Measurements from ENCODE around the gene GGT7. TPM values are rescaled to one million over a fixed set of nuclear protein-coding genes. Genes with fewer than 3 reads are reported as not detected.
"Not testable (repeated sequence)": the region's sequence is repeated elsewhere in the genome, so short reads cannot be mapped to it uniquely, and the experiment has no call there.

Gene GGT7, protein sequence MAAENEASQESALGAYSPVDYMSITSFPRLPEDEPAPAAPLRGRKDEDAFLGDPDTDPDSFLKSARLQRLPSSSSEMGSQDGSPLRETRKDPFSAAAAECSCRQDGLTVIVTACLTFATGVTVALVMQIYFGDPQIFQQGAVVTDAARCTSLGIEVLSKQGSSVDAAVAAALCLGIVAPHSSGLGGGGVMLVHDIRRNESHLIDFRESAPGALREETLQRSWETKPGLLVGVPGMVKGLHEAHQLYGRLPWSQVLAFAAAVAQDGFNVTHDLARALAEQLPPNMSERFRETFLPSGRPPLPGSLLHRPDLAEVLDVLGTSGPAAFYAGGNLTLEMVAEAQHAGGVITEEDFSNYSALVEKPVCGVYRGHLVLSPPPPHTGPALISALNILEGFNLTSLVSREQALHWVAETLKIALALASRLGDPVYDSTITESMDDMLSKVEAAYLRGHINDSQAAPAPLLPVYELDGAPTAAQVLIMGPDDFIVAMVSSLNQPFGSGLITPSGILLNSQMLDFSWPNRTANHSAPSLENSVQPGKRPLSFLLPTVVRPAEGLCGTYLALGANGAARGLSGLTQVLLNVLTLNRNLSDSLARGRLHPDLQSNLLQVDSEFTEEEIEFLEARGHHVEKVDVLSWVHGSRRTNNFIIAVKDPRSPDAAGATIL
- total RNA-seq, result 12.8 and 14.8 TPM in 2 replicates

DNA sequence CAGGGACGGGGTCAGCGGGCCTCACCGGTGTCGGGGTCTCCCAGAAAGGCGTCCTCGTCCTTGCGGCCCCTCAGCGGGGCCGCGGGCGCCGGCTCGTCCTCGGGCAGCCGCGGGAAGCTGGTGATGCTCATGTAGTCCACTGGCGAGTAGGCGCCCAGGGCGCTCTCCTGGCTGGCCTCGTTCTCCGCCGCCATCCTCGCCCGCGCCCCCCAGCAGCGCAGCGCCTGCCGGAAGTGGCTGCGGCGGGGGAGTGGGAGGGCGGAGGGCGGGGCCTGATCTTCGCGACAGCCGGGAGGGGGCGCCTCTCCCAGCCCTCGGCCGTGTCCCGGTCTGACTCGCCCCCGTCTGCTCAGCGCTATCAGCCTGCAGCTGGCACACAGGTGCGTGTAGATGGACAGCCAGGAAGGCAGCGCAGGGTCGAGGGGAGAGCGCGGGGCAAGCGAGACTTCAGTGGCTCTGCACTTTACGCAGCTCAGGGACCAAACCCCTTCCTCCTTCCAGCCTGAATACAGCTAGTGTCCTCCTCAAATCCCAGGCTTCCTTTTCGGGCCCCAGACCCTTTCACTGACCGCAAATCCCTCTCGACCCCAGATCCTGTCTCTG, at the start of gene GGT7:
GGT7 (minus strand) TSS at position 235 of the 603 bp plus-strand sequence; CDS start at position 194, 41 bp downstream.
- no peaks in the 10 kb centered on the region for H3K9me3 Mint-ChIP-seq
- H3K36me3 Mint-ChIP-seq (ENCODE audit: low read depth), result peaks cover 4% of the 10 kb centered on the region
- peak within 1 kb of the TSS; percentile 81 for H3K27ac Mint-ChIP-seq
- peak within 1 kb of the TSS; percentile 94 for H3K4me3 Mint-ChIP-seq
- peaks cover 59% of the 10 kb centered on the region for H3K4me1 Mint-ChIP-seq
- intact Hi-C loops (cut with micrococcal nuclease), result loop anchor here (1.0 to 5.0 kb wide), 4 partner anchors 47 to 405 kb away; partner anchors contain the start of genes MMP24OS, NCOA6 and TRPC4AP
- H3K27me3 Mint-ChIP-seq, result no peaks in the 10 kb centered on the region
- peak; percentile 96 for DNase-seq

DNA sequence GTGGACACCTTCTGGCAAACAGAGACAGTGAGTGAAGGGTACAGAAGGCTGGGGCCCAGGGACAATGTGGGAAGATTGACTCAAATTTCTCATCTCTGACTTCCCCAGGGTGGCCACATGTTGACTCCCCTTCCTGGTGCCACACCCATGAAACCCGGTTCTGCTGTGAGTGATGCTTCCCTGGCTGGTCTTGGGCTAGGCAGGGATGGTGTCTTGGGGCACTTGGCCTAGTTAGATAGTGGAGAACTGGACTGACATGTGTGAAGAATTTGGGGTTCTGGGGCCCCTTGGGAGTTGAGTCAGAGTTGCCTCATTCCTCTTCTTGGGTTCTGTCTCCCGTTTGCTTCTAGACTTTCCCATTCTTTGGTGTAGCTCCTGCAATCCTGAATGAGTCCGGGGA, 48.8 kb upstream of the GGT7 start:
- Mint-ChIP-seq H3K36me3 (ENCODE audit: low read depth) (peaks cover 58% of the 10 kb centered on the region), H3K9me3 (peaks cover 4% of the 10 kb centered on the region), H3K27me3 (no peaks in the 10 kb centered on the region), H3K4me3 (no peak overlapping the region), H3K4me1 (peaks cover 47% of the 10 kb centered on the region), H3K27ac (no peak overlapping the region)
- DNase-seq, result no peak
- intact Hi-C loops (cut with micrococcal nuclease), result no loop called here

DNA sequence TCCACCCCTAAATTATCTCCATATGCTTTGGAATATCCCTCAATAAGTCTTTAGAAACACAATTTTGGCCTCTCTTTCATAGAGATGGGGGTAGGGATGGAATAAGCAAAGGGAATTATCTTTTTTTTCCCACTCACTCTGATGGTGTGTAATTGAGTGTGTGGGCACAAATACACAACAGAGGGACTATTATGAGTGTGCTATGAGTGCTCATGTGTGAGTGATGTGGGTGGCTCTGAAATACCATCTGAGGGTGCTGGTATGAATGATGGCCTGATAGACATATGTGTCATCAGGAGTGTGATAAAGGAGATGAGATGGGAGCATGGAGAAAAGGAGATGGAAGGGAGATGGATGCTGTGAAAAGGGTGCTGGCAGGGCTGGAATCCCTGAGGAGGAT, 47.4 kb upstream of the GGT7 start:
- H3K27me3 Mint-ChIP-seq, result no peaks in the 10 kb centered on the region
- no peak for DNase-seq
- H3K4me1 Mint-ChIP-seq, result peaks cover 49% of the 10 kb centered on the region
- H3K36me3 Mint-ChIP-seq (ENCODE audit: low read depth), result peaks cover 58% of the 10 kb centered on the region
- peaks cover 4% of the 10 kb centered on the region for H3K9me3 Mint-ChIP-seq
- H3K27ac Mint-ChIP-seq, result peak overlapping the region; percentile 6
- intact Hi-C loops (cut with micrococcal nuclease), result no loop called here
- no peak overlapping the region for H3K4me3 Mint-ChIP-seq

DNA sequence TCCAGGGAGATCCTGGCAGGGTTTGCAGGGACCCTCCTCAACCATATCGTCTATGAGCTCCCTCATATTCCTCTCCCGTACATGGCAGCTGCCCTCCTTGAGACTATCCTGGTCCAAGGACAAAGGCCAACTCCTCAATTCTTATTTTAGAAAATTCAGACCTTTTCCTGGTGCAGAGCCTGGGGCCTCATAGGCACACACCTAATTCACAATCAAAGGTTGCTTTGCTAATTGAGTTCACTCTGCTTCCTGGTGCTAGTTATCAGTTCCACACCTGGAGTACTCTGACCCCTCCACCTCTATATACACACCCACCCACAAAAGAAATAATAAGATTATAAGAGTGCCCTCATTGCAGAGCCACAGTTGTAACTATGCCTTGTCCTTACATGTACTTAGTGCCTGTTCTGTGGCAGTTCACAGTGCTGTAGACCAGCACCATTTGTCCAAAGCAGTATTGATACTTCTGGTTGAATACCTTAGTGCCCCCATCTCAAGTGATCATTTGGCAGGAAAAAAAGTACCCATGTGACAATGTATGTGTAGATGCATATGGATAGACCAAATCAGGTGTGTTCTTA, 44.2 kb upstream of the GGT7 start:
- intact Hi-C loops (cut with micrococcal nuclease), result no loop called here
- Mint-ChIP-seq H3K9me3 (peaks cover 8% of the 10 kb centered on the region), H3K4me1 (peaks cover 53% of the 10 kb centered on the region), H3K27me3 (no peaks in the 10 kb centered on the region), H3K4me3 (no peak overlapping the region), H3K27ac (peak overlapping the region; percentile 15), H3K36me3 (ENCODE audit: low read depth) (peaks cover 72% of the 10 kb centered on the region)
- no peak for DNase-seq

DNA sequence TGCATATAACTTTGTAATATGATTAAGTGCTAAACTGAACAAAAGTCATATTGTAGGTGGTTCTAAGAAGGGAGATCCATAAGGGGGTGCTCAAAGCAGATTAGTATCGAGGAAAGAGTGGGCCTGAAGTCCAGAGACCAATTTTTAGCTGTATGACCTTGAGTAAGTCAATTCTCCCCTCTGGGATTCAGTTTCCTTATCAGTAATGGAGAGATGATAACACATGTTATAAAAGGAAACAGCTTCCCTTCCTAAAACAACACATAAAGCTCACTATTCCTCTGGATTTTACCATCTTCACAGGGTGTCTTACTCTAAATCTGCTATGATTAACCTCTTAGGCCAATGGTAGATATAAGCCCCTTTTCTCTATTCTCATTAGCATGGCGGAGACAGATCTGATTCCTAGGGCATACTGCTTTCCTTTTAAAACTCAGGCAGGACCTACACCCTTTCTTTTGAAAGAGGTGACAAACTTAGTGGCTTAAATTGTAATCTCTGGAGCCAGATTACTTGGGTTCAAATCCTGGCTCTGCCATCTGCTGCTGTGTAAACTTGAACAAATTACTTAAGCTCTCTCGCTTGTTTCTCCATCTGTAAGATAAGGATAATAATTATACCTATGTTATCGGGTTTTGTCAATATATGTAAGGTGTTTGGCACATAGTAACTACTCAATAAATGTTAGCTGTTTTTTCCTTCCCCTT, 43.2 kb upstream of the GGT7 start:
- Mint-ChIP-seq H3K27ac (peak overlapping the region; percentile 65), H3K36me3 (ENCODE audit: low read depth) (peaks cover 67% of the 10 kb centered on the region), H3K4me1 (peaks cover 50% of the 10 kb centered on the region), H3K27me3 (no peaks in the 10 kb centered on the region), H3K4me3 (no peak overlapping the region), H3K9me3 (peaks cover 8% of the 10 kb centered on the region)
- intact Hi-C loops (cut with micrococcal nuclease), result no loop called here
- no peak for DNase-seq

DNA sequence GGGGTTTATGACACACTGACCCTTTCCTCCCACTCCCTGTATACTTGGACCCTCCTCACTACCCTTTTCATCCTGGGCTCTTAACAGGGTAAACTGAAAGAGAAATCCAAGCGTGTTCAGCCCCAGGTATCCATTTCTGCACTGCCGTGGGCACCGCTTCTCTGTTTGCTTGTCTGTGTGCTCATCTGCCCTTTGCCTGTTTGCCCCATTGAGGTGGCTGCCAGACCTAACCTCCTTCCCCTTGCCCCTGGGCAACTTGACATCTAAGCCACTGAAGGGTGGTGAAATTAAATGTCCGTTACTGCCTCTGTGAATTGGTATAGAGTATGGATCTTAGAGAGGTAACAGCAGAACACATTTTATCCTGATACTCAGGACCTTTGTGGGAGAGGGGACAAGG, 42.5 kb upstream of the GGT7 start:
- H3K4me3 Mint-ChIP-seq, result no peak overlapping the region
- no peaks in the 10 kb centered on the region for H3K27me3 Mint-ChIP-seq
- intact Hi-C loops (cut with micrococcal nuclease), result no loop called here
- peaks cover 59% of the 10 kb centered on the region for H3K36me3 Mint-ChIP-seq (ENCODE audit: low read depth)
- H3K9me3 Mint-ChIP-seq, result peaks cover 6% of the 10 kb centered on the region
- H3K4me1 Mint-ChIP-seq, result peaks cover 43% of the 10 kb centered on the region
- no peak for DNase-seq
- peak overlapping the region; percentile 39 for H3K27ac Mint-ChIP-seq

DNA sequence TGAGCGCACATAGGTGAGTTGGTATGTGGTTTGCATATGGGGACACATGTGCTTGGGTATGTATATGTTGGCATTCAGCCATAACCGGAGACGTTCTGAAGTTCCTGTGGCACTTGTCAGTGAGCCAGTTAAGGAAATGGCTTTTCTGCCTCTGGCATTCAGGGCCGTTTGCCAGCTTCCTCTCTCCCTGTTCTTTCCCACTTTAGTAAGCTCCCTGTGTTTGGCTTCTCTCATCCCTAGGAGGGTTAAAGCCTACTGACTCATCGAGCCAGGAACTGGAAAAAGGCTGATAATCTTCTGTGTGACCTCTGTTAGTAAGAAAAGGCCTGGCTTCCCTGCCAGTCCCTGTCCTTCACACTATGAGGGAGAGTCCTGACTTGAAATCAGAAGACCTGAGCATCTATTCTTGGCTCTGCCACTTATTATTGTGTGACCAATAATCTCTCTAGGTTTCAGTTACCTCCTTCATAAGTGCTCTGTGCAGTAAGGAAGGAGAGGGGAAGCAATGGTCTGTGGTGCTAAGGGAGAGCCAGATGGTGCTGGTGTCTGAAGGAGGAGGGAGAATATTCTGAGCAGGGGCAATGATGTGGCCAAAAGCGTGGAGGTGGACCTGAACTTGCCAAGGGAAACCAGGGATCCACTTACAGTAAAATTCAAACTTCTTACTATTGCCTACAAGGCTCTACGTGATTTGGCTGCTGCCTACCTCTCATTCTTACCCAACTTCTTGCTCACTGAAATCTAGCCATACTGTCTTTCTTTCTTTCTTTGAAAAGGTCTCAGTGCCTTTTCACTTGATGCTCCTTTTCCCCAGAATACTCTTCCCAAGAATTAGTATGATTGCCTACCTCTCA, 35.2 kb upstream of the GGT7 start:
- Mint-ChIP-seq H3K36me3 (ENCODE audit: low read depth) (peaks cover 25% of the 10 kb centered on the region), H3K4me1 (peaks cover 11% of the 10 kb centered on the region), H3K27ac (peak overlapping the region; percentile 76), H3K27me3 (no peaks in the 10 kb centered on the region), H3K4me3 (no peak overlapping the region), H3K9me3 (peaks cover 1% of the 10 kb centered on the region)
- intact Hi-C loops (cut with micrococcal nuclease), result no loop called here
- DNase-seq, result no peak

DNA sequence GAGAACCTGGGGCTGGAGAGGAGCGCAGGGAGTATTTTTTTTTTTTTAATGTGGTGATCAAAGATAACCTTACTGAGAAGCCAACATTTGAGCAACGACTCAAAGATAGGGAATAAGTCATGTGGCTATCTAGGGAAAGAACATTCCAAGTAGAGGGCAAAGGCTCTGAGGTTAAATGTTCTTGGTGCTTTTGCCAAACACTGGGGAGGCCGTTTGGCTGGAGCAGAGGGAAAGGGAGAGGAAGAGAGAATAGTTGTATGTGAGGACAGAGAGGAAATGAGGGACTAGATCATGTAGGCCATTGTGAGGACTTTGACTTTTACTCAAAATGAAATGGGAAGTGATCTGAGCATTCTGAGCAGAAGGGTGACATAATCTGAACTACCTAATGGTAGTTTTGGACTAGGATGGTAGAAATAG, 31.6 kb upstream of the GGT7 start:
- intact Hi-C loops (cut with micrococcal nuclease), result no loop called here
- Mint-ChIP-seq H3K4me1 (peaks cover 15% of the 10 kb centered on the region), H3K4me3 (no peak overlapping the region), H3K27me3 (no peaks in the 10 kb centered on the region), H3K36me3 (ENCODE audit: low read depth) (peaks cover 29% of the 10 kb centered on the region), H3K27ac (peak overlapping the region; percentile 4), H3K9me3 (no peaks in the 10 kb centered on the region)
- no peak for DNase-seq

DNA sequence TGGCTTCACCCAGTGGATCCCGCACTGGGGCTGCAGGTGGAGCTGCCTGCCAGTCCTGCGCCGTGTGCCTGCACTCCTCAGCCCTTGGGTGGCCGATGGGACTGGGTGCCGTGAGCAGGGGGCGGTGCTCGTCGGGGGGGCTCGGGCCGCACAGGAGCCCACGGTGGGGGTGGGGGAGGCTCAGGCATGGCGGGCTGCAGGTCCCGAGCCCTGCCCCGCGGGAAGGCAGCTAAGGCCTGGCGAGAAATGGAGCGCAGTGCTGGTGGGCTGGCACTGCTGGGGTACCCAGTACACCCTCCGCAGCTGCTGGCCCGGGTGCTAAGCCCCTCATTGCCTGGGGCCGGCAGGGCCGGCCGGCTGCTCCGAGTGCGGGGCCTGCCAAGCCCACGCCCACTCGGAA, 26.1 kb upstream of the GGT7 start:
- H3K27me3 Mint-ChIP-seq; H3K27ac Mint-ChIP-seq; H3K4me3 Mint-ChIP-seq; intact Hi-C loops (cut with micrococcal nuclease); H3K9me3 Mint-ChIP-seq; DNase-seq: not testable (repeated sequence)
- peaks cover 10% of the 10 kb centered on the region for H3K4me1 Mint-ChIP-seq
- H3K36me3 Mint-ChIP-seq (ENCODE audit: low read depth), result peaks cover 31% of the 10 kb centered on the region

DNA sequence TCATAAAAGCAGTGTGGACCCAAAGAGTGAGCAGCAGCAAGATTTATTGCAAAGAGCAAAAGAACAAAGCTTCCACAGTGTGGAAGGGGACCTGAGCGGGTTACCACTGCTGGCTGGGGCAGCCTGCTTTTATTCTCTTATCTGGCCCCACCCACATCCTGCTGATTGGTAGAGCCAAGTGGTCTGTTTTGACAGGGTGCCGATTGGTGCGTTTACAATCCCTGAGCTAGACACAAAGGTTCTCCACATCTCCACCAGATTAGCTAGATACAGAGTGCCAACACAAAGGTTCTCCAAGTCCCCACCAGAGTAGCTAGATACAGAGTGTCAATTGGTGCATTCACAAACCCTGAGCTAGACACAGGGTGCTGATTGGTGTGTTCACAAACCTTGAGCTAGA, 25.5 kb upstream of the GGT7 start:
- intact Hi-C loops (cut with micrococcal nuclease); H3K27me3 Mint-ChIP-seq; H3K27ac Mint-ChIP-seq; H3K4me3 Mint-ChIP-seq; DNase-seq; H3K9me3 Mint-ChIP-seq: not testable (repeated sequence)
- peaks cover 11% of the 10 kb centered on the region for H3K4me1 Mint-ChIP-seq
- H3K36me3 Mint-ChIP-seq (ENCODE audit: low read depth), result peaks cover 31% of the 10 kb centered on the region

DNA sequence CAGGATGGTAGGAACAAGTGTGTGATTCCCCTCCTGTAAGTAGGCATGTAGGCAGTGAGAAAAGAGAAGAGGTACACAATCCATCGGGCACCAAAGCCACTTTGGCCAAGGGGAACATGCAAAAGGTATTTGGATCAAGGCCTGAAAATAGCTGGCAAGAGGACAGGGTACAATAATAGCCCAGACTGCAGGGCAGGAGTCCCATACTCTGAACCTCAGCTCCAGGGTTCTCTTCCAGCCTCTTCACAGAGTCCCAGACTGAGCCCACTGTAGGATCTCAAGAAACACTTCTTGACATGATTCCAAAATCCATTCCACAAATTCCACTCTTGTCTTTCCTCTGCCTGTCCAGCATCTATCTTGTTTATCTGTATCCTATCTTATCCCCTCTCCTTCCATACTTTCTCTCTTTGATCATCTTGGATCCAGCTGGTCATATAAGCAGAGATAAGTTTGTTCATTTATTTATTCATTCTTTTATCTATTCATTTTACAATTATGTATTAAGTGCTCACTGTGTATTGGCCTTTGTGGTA, 23.5 kb upstream of the GGT7 start:
- no peaks in the 10 kb centered on the region for H3K9me3 Mint-ChIP-seq
- no peak overlapping the region for H3K4me3 Mint-ChIP-seq
- no peak for DNase-seq
- intact Hi-C loops (cut with micrococcal nuclease), result no loop called here
- H3K27me3 Mint-ChIP-seq, result no peaks in the 10 kb centered on the region
- H3K27ac Mint-ChIP-seq, result no peak overlapping the region
- peaks cover 29% of the 10 kb centered on the region for H3K36me3 Mint-ChIP-seq (ENCODE audit: low read depth)
- peaks cover 28% of the 10 kb centered on the region for H3K4me1 Mint-ChIP-seq

DNA sequence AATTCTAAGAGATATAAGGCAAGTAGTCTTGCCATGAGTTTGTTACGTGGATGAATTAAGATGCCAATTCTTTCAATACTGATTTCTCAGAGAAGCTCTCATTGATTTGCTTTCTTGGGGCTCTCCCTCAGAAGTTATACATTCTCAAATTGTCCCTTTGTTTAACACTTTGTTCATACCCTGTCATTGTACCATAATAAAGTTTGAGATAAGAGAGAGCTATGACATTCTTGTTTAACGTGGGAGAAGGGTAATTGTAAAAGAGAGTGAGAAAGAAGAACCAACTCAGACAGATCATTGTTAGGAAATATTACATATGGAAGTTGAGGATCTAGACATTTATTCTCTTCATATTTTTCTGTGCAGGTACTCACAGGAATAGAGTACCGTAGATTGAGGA, 22.8 kb upstream of the GGT7 start:
- Mint-ChIP-seq H3K36me3 (ENCODE audit: low read depth) (peaks cover 25% of the 10 kb centered on the region), H3K27me3 (no peaks in the 10 kb centered on the region), H3K4me1 (peaks cover 33% of the 10 kb centered on the region)

More for the DNA sequence above, 22.8 kb upstream of the GGT7 start:
- H3K27ac Mint-ChIP-seq, result peak overlapping the region; percentile 74
- intact Hi-C loops (cut with micrococcal nuclease), result no loop called here
- H3K4me3 Mint-ChIP-seq, result no peak overlapping the region
- no peak for DNase-seq
- no peaks in the 10 kb centered on the region for H3K9me3 Mint-ChIP-seq

Measured in activated CD4-positive, alpha-beta T cell treated with anti-CD3 and anti-CD28 coated beads, Interleukin-2, amount 10 ng/mL, durations not matched to agents 24 days and 14 days (primary cell).